HCT116 (cell line): Measurements from ENCODE around the gene FAM20C. TPM values are rescaled to one million over a fixed set of nuclear protein-coding genes. Genes with fewer than 3 reads are reported as not detected.

ENCODE experiments used
- ATAC-seq: fragments of 200-7000 bp; cut with Tn5 transposase; 2 replicates; pipeline ENCODE4 v1.9.1; 2020; ENCODE audit warnings: mild to moderate bottlenecking, moderate library complexity
- BruUV-seq: library from RNA; stranded (reverse); fragments of 400-500 nt; replicated peaks from 2 replicates; lab custom pipeline; 2021; lab: Mats Ljungman, UMichigan
- CTCF ChIA-PET: fragments of 300-600 bp; sonication (Branson Sonifier 250); formaldehyde crosslinking; loops from one replicate; lab custom pipeline; 2021; ENCODE audit warnings: antibody characterized with exemption; lab: Charles Lee
- POLR2A ChIA-PET: fragments of 300-600, 350-600 bp; sonication (Branson Sonifier 250); formaldehyde crosslinking; loops from one replicate; lab custom pipeline; 2021; ENCODE audit warnings: antibody characterized with exemption; lab: Charles Lee
- RAD21 ChIA-PET, 2 experiments: fragments of 300-600 bp; sonication (Branson Sonifier 250); formaldehyde crosslinking; loops; one replicate each; lab custom pipeline; 2023; ENCODE audit warnings: low total read pairs in 2 of 2; ENCODE audit not compliant: uncharacterized antibody in 2 of 2, unreplicated experiment in 2 of 2, low non-redundant PET in 1 of 2; lab: Charles Lee
- DNase-seq: peaks from one replicate; pipeline ENCODE4 v3.0.0-alpha.2; 2010; ENCODE audit warnings: low read depth, low spot score
- H2AFZ ChIP-seq: fragments of 200-600 bp; shearing (Covaris generic), sonication (generic); 2 replicates; pipeline ENCODE4 v1.6.1; 2017; ENCODE audit warnings: low read depth, mixed run types, mixed read lengths, antibody characterized with exemption, low read length; ENCODE audit not compliant: poor library complexity, severe bottlenecking
- H3K27ac ChIP-seq: 2 replicates; pipeline ENCODE4 v1.5.1; 2012; ENCODE audit warnings: low read depth, low read length
- H3K27me3 ChIP-seq: fragments of 200-600 bp; sonication (generic); 2 replicates; pipeline ENCODE4 v1.6.1; 2016; ENCODE audit warnings: mixed run types, low read length, mixed read lengths; ENCODE audit not compliant: insufficient read depth
- H3K36me3 ChIP-seq, 2 experiments: fragments of 200-500 bp in 1 of 2; fragments of 200-600 bp in 1 of 2; sonication (Bioruptor generic) in 1 of 2; sonication (generic) in 1 of 2; 2 replicates each; pipeline versions ENCODE4 v1.5.1 to v1.6.1; 2014 to 2016; ENCODE audit warnings: low read length in 2 of 2, inconsistent platforms in 1 of 2, mixed read lengths in 1 of 2, mixed run types in 1 of 2; ENCODE audit not compliant: insufficient read depth in 2 of 2, control insufficient read depth in 1 of 2
- H3K4me1 ChIP-seq, 2 experiments: fragments of 200-600 bp in 1 of 2; sonication (generic) in 1 of 2; 2 replicates each; pipeline versions ENCODE4 v1.5.1 to v1.6.1; 2012 to 2017; ENCODE audit warnings: low read length in 2 of 2, inconsistent platforms in 1 of 2, mild to moderate bottlenecking in 1 of 2, mixed read lengths in 1 of 2, mixed run types in 1 of 2, moderate library complexity in 1 of 2; ENCODE audit not compliant: insufficient read depth in 2 of 2, control insufficient read depth in 1 of 2
- H3K4me2 ChIP-seq: fragments of 200-600 bp; sonication (generic); 2 replicates; pipeline ENCODE4 v1.6.1; 2017; ENCODE audit warnings: mixed run types, low read length, mixed read lengths
- H3K4me3 ChIP-seq, 2 experiments: fragments of 200-600 bp in 1 of 2; sonication (generic) in 1 of 2; replicated peaks in 1 of 2; 2 replicates each; pipeline ENCODE4 v1.5.1; 2011 to 2016; ENCODE audit warnings: low read length in 2 of 2, control low read depth in 1 of 2, low read depth in 1 of 2, mild to moderate bottlenecking in 1 of 2, mixed read lengths in 1 of 2, mixed run types in 1 of 2
- H3K79me2 ChIP-seq: fragments of 200-600 bp; sonication (generic); 2 replicates; pipeline ENCODE4 v1.6.1; 2017; ENCODE audit warnings: mild to moderate bottlenecking, mixed run types, low read length, moderate library complexity, mixed read lengths; ENCODE audit not compliant: insufficient read depth
- H3K9ac ChIP-seq: fragments of 200-600 bp; sonication (generic); 2 replicates; pipeline ENCODE4 v1.6.1; 2016; ENCODE audit warnings: low read length, mixed read lengths
- H3K9me2 ChIP-seq: fragments of 200-600 bp; sonication (generic), shearing (Covaris generic); 2 replicates; pipeline ENCODE4 v1.6.1; 2017; ENCODE audit warnings: mixed run types, mild to moderate bottlenecking, moderate library complexity; ENCODE audit not compliant: insufficient read depth
- H3K9me3 ChIP-seq, 2 experiments: fragments of 200-500 bp in 1 of 2; fragments of 200-600 bp in 1 of 2; sonication (Bioruptor generic) in 1 of 2; sonication (generic) in 1 of 2; 2 replicates each; pipeline ENCODE4 v1.6.1; 2014 to 2017; ENCODE audit warnings: low read length in 2 of 2, mixed read lengths in 2 of 2, inconsistent platforms in 1 of 2, low read depth in 1 of 2, mild to moderate bottlenecking in 1 of 2, mixed run types in 1 of 2, moderate library complexity in 1 of 2; ENCODE audit not compliant: control insufficient read depth in 1 of 2, insufficient read depth in 1 of 2
- H4K20me1 ChIP-seq: fragments of 200-600 bp; sonication (generic), shearing (Covaris generic); 2 replicates; pipeline ENCODE4 v1.6.1; 2017; ENCODE audit warnings: mixed run types, mild to moderate bottlenecking, moderate library complexity; ENCODE audit not compliant: insufficient read depth
- CEBPB ChIP-seq: IDR thresholded peaks from 2 replicates; pipeline ENCODE4 v1.6.1; 2012; ENCODE audit warnings: low read depth
- EGR1 ChIP-seq: IDR thresholded peaks from 2 replicates; pipeline ENCODE4 v1.6.1; 2012; ENCODE audit warnings: low read depth
- ZNF274 ChIP-seq: fragments of 200-500 bp; sonication (Bioruptor generic); IDR thresholded peaks from 2 replicates; pipeline ENCODE4 v1.6.1; 2014; ENCODE audit warnings: mild to moderate bottlenecking, low read depth, low read length, inconsistent platforms
- intact Hi-C: fragments of 100-400 bp; cut with micrococcal nuclease; formaldehyde crosslinking; loops from 2 replicates; pipeline ENCODE4 v1.10.0; 2022
- total RNA-seq: library from RNA; stranded (reverse); gene quantifications from one replicate; pipeline ENCODE4 v1.2.1, GENCODE V29; 2021; ENCODE audit not compliant: unreplicated experiment
- TF ChIP-seq, protein P1 (sequence below), 3 experiments: fragments of 200-600 bp in 1 of 3; sonication (generic) in 1 of 3; IDR thresholded peaks in 2 of 3; conservative IDR thresholded peaks in 1 of 3; 2 replicates each; pipeline ENCODE4 v1.5.1; 2012 to 2017; ENCODE audit warnings: low read depth in 2 of 3, low read length in 2 of 3, antibody characterized with exemption in 1 of 3, borderline replicate concordance in 1 of 3, control low read depth in 1 of 3, mild to moderate bottlenecking in 1 of 3, mixed read lengths in 1 of 3, mixed run types in 1 of 3, moderate library complexity in 1 of 3; ENCODE audit not compliant: insufficient read depth in 1 of 3

The FAM20C gene
- total RNA-seq, 1 experiment from 2014 or later: 27.1 TPM

DNA sequence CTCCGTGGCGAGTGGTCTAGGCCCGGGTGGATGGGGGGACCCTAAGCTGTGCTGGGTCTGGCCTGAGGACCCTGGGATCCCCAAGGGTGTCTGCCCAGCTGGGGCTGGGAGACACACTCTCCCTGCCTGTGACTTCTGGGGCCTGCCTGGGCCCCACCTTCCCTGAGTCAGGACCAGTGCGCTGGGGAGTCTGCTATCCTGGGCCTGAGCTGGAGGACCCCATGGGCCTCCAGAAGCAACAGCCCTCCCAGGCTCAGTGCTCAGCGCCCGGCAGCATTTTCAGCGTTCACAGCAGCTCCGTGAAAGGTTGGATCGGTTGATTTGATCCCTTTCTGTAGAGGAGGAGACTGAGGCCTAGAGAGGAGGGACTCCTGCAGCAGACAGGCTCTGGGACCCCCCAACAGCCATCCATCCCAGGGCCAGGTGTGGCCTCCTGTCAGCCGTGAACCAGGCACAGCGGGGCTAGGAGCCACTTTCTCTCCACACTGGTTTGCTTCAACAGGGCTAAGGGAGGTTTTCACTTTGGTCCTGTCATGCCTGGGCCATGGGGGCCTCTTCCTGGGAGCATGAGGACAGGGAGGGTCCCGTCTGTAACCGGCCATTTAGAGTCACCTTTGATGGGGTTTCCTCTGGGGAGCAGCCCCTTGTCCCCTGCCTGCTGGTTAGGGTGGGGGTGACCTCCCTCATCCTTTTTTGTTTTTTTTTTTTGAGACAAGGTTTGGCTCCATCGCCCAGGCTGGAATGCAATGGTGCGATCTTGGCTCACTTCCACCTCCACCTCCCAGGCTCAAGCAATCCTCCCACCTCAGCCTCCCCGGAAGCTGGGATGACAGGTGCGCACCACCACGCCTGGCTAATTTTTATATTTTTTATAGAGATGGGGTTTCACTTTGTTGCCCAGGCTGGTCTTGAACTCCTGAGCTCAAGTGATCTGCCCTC, 110.0 kb downstream of the FAM20C start (continued):
- TF ChIP-seq, protein P1, sequence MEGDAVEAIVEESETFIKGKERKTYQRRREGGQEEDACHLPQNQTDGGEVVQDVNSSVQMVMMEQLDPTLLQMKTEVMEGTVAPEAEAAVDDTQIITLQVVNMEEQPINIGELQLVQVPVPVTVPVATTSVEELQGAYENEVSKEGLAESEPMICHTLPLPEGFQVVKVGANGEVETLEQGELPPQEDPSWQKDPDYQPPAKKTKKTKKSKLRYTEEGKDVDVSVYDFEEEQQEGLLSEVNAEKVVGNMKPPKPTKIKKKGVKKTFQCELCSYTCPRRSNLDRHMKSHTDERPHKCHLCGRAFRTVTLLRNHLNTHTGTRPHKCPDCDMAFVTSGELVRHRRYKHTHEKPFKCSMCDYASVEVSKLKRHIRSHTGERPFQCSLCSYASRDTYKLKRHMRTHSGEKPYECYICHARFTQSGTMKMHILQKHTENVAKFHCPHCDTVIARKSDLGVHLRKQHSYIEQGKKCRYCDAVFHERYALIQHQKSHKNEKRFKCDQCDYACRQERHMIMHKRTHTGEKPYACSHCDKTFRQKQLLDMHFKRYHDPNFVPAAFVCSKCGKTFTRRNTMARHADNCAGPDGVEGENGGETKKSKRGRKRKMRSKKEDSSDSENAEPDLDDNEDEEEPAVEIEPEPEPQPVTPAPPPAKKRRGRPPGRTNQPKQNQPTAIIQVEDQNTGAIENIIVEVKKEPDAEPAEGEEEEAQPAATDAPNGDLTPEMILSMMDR (IDR thresholded peaks at IDR 0.05 in 2 of 3, conservative IDR thresholded peaks at IDR 0.05 in 1 of 3; ENCODE audit: borderline replicate concordance in 1 of 3, insufficient read depth in 1 of 3, low read depth in 2 of 3, low read length in 2 of 3): no peak
- no peak for TF ChIP-seq ZNF274
- TF ChIP-seq, all 23 proteins: peak for 0

DNA sequence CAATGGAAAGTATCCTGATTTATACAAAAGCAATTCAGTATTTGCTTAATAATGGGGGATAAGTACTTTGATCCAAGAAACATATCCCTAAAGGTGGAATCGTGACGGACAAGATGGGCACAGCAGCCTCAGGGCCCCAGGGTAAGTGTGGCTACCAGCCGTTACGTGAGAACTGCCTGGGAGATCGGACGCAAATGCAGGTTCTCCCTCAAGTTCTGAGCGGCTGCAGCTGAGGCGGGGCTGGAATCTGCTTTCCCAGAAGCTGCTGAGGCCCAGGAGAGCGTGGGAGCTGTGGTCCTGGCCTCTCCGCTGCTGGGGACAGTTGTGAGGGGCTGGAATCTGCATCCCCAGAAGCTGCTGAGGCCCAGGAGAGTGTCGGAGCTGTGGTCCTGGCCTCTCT, 111.1 kb downstream of the FAM20C start:
- no peak overlapping the region for H3K4me3 ChIP-seq
- ChIA-PET POLR2A (no interaction called here), CTCF (no interaction called here), RAD21 (no interaction called here)
- H2AFZ ChIP-seq: no peak overlapping the region
- H3K4me2 ChIP-seq: no peak overlapping the region
- no peak for ATAC-seq
- H3K9ac ChIP-seq: no peak overlapping the region
- peaks cover 0 to 3% of the 10 kb centered on the region in 2 experiments; a peak in 2 of 4 replicates for H3K9me3 ChIP-seq
- no peaks in the 10 kb centered on the region for H3K9me2 ChIP-seq
- no peaks in the 10 kb centered on the region for H3K27me3 ChIP-seq
- DNase-seq: no peak
- intact Hi-C loops: no loop called here
- TF ChIP-seq EGR1 (no peak), CEBPB (no peak)
- no TSS peak for BruUV-seq
- H3K36me3 ChIP-seq: no peaks in the 10 kb centered on the region
- no peak overlapping the region for H3K27ac ChIP-seq
- no peaks in the 10 kb centered on the region for H4K20me1 ChIP-seq
- H3K79me2 ChIP-seq: no peaks in the 10 kb centered on the region
- H3K4me1 ChIP-seq: no peaks in the 10 kb centered on the region
